Measurements from ENCODE around the gene DGCR6L.
"Not testable (repeated sequence)": the region's sequence is repeated elsewhere in the genome, so short reads cannot be mapped to it uniquely, and the experiment has no call there.

The DGCR6L gene

DNA sequence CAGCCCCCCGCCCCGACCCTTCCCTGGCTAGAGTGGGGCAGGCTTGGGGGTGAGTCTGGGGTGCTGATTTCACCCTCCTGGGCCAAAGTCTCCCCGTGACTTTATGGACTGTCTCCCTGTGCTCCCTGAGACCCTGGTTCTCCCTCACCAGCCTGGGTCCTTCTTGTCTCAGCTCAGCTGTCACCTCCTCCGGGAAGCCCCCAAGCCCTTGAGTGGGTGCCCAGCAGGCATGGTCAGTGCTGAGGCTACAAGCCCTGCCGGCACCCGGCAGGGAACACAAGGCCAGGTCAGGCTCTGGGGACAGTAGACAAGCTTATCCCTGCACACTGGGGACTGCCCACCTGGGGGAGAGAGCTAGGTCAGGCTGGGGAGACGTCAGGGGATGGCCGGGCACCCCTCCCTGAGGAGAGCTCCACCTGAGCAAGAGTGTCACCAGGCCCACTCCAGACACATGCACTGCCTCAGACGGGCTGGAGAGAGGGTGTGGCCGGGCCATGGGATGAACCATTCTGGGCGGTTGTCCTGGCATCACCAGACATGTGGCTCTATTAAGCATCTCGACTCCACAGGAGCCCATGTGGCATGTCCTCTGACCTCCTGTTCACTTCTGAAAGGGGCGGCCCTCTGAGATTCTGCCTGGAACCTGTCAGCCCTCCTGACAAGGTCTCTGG lies 29.1 kb downstream of the DGCR6L start:
- no peak for DNase-seq

DNA sequence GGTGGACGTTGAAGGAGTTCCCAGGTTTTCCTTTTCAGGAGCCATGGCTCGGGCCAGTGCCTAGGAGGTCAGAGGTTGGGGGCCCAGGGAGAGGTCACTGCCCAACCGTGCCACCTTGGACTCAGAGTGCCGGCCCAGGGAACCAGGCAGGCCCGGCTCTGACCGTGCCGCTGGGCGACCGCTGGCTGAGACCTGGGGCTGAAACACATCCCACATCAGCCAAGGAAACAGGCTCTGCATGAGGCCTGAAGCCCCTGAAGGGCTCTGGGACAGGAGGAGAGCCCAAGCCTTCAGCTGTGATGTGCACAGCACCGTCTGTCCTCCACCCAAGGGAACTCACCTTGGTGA lies 29.8 kb downstream of the DGCR6L start:
- DNase-seq: no peak

DNA sequence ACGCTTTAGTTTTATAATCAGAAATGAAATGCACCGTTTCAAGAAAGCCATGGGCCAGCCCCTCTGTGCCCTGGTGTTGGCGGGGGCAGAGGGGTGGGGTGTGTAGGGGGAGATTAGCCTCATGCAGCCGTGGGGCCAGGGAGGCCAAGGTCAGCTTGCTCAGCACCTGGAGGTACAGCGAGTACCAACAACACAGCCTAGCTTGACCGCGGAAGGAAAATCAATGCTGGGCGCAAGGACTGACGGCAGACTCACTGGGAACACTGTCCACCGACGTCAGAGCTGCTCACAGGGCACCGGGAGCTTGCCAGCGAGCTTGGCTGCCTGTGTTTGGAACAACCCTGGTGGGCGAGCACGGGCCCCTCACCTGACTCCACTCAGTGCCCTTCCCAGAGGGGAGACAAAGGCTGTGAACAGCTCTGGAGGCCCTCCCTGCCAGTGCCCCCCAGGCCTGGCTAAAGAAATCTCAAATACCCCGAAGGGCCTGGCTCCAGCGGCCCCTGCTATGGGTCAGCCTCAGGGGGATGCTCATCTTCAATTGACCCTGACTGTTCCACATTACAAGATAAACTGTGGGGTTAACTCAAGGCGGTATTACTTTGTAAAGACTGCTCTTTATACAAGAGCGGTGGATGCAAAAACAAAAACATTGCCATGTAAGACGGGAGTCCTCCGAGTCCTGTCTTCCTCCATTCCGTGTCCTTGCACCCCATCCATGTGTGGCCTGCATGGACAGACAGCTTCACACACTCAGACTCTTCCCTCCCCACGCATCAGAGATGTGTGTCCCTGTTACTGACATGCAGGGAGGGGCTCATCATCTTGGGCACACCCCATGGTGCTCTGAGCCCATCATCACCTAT lies 30.4 kb downstream of the DGCR6L start:
- not testable (repeated sequence) for DNase-seq

DNA sequence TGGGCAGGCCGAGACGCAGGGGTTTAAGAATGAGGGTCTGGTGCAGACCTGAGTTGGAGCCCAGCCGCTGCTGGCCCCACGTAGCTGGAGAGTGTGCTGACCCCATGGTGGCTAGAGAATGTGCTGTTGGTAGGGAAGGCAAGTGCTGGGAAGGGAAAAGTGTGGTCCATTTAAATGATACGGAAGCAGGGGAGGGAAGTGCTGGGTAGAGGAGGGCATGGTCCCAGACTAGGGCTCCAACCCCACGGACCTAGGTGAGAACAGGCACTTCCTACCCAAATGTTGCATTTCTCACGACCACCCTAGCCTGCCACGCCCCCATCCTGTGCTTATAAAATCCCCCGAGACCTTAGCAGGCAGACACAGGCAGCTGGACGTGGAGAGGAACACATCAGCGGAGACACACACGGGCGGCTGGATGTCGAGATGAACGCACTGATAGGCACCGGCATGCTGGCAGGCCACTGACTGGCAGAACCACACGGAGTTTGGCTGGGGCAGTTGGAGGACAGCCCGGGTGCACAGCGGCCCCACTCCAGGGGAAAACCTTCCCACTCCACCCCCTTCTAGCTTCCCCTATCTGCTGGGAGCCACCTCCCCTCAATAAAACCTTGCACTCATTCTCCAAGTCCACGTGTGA lies 33.0 kb downstream of the DGCR6L start:
- DNase-seq: not testable (repeated sequence)

DNA sequence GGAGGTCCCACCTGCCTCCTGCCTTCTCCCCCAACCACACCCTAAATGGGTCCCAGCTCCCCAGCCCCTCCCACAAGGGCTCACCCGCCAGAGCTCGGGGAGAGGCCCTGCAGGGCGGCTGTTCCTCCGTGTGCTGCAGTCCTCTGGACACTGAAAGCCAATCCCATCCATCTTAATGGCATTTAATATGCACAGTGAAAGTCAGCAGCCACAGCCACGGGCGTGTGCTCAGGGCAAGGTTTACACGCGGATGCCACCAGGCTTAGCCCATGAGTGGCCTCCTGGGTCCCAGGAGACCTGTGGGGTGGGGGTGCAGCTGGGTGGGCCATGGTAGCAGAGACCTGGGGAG lies 33.6 kb downstream of the DGCR6L start:
- not testable (repeated sequence) for DNase-seq

DNA sequence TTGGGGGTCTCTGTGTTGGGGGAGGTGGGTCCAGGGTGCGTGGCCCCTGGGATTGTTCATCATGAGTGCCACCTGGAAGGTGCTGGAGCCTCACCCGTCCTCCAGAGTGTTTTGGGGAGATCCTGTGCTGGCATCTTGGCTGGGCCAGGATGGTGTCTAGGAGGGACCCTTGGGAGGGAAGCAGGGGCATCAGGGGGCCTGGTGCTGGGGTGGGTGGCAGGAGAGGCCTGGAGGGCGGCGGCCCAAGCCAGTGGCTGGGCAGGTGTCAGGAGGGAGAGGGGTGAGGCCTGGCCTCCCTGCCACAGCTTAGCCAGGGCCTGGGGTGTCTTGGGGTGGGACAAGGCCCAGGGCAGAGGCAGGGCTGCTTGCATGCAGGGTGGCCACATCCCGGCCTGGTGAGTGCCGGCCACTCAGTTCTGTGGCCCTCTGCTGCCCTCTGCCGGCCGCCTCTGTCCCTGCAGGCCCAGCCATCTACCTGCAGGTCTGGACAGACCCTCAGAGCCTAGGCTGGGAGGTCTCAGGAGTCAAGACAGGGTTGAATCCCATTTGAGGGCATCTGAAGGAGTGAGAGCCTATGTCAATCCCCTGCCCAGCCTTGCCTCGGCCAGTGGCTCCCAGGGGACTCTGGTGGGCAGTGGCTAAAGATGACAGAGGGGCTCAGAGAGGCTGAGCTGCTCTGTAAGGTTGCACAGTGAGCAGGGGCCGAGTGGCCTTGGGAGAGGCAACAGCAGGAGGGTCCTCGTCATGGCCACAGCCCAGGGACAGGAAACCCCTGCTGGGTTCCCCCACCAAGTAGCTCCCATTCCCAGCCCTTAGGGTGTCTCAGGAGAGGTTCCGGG lies 34.2 kb downstream of the DGCR6L start:
- DNase-seq: peak; percentile 57

DNA sequence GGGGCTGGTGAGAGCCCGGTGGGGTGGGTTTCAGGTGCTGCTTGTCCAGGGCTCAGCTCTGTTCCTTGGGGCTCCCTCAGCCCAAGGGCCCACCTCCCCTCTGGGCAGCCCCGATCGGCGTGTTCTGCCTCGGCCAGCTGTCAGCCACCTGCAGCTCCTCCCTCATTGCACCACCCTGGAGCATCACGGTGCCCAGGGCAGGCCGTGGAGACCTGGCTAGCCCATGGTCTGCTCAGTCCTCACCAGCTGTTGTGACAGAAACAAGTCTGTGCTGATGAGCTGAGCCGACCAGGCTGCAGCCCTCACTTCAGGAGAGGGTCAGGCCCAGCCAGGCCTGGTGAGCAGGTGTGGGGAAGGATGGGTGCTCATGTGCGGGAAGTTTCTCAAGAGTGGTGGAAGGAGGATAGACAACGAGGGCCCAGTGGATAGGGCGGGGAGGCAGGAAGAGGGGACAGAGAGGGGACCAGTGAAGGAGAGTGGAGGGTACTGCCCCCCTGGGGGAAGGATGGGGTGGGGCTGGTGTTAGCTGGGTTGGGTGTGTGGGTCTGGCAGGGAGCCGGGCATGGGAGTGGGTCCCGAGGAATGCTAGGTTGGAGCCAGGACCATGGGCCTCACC lies 35.3 kb downstream of the DGCR6L start:
- DNase-seq: no peak

DNA sequence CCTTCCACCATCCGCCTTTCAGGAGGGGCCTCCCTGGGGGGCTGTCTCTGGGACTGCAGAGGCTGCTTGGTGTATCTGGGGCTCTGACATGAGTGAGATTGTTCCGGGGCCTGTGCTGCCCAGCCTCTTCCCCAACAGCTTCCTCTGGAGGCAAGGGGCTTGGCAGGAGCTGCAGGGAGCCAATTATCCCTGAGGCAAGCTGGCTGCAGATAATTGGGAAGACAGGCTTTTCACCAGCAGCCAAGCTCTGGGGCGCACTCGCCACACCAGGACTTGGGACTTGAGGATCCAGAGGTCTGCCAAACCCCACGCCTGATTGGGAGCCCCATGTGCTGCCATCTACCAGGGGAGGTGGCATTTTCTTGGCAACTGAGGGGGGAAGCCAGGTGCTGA lies 36.2 kb downstream of the DGCR6L start:
- no peak for DNase-seq

DNA sequence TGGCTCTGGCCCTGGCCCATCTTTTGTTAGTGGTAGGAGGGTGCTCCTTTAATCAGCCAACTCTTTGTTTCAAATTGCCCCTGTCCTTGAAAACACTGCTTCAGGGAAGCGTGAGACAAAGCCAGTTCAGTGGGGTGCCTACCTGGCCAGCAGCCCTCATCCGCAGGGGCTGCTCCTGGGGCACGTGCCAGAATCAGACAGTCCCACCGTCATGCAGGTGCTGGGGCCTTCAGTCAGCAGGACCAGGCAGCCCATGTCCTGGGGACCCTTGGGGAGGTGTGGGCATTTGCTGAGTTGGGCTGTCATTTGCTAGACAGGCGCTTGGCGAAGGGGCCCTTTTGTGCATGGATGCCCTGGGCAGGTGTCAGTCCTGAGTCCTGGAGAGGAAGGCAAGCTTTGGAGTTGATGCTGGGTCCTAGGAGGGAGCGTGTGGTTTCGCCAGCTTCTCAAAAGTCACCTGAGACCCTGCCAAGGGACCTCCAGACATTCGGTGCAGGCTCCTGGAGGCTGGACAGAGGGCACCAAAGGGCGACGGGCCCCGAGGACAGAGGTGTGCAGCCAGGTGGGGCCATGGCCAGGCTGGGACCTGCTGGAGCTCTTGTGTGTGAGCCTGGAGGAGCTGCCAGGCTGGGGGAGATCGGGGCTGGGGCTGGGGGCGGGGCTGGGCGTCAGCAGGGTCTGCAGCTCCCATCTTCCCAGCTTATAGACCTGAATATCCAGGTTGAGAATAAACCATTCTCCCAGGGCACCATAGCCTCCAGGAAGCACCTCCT lies 36.8 kb downstream of the DGCR6L start:
- DNase-seq: no peak

DNA sequence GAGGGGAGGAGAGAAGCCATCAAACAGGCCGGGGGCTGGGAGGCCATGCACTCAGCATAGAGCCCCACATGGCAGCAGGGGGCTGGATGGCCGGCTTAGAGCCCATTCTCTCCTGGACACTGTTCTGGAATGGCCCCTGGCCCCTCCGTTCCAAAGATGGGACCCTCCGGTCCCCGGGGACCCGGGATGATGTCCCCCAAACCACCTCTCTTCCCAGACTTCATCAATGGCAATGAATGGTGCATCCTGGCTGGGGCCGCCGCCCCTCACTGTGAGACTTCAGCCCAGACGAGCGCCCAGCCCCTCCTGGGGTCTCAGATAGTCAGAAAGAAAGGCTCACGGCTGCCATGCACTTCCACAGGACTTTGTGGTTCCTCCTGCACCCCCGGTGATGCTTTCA lies 38.0 kb downstream of the DGCR6L start:
- no peak for DNase-seq

DNA sequence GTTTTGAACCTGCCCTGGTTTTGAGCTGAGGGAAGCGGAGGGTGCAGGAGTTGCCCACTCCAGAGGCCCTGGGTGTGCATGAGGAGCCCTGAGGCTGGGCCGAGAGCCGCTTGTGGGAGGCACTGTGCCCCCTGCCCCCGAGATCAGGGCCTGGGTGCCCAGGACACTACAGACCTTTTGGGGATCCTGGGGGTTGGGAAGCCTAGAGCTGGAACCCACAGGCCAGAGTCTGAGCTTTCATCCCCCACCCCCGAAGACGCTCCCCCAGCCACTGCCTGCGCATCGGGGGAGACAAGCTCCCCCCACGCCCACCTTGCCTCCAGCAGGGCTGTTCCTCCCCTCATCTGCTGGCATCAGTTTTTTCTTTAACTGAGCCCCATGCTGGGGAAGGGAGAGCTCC lies 38.4 kb downstream of the DGCR6L start:
- DNase-seq: not testable (repeated sequence)

DNA sequence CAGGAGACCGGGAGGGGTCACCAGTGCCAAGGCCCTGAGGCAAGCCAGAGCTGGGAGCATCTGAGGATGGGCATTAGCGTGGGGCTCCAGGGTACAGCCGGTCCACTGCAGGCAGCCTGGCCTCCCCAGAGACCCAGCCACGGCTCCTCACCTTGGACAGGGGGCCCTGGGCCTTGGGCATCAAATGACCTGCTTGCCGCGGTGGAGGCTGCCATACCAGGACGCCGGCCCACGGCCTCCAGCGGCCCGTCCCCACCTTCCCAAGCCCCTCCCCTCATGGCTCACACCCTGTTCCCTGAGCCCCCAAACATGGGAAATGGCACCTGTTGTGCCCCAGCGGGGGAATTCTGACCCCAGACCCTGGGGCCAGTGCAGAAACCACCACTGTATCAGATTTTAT lies 39.0 kb downstream of the DGCR6L start:
- DNase-seq: no peak

DNA sequence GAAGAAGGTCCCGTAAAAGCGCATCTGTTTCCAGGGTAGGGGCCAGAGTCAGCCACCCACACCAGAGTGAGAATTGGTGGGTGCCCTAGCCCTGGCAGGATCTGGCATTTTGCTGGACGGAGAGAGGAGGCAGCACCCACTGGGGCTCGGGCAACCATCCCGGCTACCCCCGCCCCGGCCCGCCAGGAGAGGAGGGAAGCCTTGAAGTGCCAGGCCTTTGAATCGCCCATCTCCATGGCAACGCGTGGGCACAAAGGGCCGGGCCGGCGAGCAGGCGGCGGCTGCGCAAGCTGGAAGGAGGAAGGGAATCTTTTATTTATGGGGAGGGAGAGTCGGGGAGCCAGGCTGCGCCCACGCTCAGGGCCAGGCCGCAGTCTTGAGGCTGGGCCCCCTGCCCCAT lies 39.7 kb downstream of the DGCR6L start:
- not testable (repeated sequence) for DNase-seq

DNA sequence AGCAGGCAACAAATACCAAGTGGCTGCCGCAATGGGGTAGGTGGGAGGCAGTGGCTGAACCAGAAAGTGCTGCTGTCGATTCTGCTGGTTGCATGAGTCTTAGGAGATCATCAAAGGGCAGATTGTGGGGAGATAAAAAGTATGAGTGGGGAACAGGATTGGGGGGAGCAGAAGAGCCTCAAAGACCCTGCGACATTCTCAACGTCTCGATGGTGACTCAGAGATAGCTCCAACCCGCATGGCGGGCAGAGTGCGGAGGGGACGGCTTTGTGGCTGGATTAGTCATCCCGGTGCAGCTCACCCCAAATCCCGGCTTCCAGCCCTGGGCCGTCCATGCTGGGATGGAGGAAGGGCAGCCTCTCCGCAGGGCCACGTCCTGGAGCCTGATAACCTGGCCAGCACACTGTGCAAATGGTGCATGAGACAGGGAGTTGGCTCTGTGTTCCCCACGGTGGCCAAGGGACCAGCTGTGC lies 40.2 kb downstream of the DGCR6L start:
- DNase-seq: no peak

DNA sequence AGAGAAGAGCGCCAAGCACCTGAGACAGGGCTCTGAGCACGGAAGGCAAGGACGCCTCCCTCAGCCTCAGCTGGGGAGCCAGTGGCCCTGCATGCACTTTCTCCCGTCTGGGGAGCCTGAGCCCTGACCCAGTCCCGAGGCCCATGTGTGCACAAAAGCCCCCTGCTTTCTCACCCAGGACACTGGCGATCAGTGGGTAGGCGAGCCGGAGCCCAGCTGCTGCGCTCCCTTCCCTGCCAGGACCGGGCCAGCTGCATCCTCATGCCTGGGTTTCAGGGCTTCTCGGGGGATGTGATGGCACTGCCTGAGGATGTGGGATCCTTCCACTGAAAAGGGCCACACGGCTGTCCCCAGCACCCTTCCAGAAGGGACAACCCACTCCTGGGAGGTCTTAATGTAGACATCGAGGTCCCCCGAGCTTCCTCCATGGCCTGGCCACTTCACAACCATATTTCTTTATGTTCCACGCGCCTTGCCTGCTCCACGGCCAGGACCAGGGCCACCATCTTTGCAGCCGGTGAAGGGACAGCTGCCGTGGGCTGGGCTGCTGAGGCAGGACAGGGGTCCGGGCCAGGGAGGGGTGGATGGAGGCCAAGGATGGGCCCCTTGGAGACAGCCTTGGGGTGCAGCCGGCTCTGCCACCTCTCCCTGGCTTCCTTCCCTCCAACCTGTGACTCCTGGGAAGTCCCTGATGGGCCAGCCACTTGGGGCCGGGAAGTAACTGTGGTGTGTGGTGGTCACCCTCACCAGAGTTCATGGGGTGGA lies 41.0 kb downstream of the DGCR6L start:
- DNase-seq: not testable (repeated sequence)

DNA sequence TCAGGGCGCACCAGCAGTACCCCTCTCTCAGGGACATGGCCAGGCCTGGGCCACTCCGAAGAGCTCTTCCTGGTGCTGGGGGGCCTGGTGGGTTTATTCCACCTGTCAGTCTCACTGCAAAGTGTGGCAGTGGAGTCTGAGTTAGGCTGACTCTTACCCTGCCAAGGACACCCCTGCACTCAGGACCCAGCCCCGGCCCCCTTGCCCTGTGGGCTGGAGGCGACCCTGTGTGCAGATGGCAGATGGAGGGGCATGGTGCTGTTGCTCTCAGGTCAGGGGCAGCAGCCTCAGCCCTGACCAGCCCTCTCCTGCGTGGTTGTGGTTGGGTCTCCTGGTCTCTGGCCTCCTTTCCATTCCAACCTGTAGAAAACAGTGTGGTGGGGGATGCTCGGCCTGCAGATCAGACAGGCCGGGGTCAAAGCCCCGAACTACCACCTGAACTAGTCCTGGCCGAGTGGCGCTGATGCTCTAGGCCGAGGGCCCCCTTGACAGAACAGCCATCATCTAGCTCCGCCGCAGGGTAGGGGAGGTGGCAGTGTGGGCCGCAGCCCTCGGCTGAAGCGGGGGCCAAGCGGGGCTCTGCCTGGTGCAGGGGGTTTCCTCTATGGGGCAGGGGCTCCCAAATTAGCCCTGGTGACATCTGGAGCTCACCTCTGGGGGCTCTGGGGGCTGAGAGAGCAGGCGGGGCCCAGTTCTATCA lies 41.8 kb downstream of the DGCR6L start:
- DNase-seq: not testable (repeated sequence)

DNA sequence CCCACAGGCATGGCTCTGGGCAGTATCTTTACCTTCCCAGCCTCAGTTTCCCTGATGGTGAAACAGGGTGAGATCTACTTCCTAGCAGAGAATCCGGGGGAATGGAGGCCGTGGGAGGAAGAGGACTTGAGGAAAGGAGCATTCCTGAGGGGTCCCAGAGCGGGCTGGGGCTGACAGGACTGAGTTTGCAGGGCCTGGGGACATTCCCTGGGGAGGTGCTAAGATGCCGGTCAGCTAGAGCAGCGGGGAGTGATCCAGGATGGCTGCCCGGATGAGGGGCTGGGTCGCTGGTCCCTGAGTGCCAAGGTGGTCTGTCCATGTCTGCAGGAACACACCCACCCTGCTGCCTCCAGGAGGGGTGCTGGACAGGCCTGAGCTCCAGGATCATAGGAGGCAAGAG lies 43.4 kb downstream of the DGCR6L start:
- no peak for DNase-seq

DNA sequence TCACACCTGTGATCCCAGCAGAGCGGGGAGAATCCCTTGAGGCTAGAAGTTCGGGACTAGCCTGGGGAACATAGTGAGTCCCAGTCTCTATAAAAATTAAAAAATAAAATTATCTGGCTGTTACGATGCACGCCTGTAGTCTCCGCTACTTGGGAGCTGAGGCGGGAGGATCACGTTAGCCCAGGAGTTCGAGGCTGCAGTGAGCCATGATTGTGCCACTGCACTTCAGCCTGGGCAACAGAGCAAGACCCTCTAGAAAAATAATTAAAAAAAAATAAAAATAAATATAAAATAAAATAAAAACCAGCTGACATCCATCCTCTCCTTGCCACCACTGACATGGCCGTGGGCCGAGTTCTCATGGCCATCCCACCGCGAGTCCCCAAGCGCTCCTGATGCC lies 44.0 kb downstream of the DGCR6L start:
- DNase-seq: no peak

DNA sequence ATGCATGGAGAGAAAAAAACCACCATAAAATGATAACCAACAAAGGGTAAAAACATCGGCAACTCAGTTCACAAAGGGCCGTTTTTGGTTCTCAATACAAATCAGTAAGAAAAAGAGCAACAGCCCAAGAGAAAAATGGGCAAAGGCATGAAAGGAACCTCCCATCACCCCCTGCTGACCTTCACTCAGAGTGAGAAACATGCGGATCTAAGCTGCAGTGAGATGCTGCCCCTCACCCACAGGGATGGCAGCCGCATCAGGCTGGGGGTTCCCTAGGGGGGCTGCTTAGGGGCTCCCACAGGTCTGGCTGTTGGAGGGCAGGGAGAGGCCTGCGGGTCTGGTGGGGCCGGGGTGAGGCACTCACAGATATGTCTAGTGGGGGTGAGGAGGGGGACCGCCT lies 44.5 kb downstream of the DGCR6L start:
- DNase-seq: not testable (repeated sequence)

DNA sequence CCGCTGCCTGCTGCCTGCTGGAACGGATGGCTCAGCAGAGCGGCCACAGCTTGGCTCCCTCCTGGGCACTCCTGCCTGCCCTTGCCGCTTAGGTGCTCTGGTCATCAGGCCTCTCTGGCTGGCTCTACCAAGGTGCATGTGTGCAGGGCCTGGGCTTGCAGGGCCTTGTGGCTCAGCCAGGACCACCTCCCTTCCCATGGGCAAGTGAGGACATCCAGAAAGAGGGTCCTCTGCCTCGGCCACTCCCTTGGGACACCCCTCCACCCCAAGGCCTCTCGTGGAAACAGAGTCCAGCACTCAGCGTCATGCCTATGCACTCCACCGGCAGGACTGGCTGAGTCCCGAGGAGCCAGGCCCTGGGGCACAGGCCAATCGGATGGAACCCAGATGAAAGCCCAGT lies 45.5 kb downstream of the DGCR6L start:
- not testable (repeated sequence) for DNase-seq
